ENCODE data around the gene FXR2.
A peak's percentile ranks its signal among the peaks of the same experiment; 100 is the strongest.

Gene FXR2

DNA sequence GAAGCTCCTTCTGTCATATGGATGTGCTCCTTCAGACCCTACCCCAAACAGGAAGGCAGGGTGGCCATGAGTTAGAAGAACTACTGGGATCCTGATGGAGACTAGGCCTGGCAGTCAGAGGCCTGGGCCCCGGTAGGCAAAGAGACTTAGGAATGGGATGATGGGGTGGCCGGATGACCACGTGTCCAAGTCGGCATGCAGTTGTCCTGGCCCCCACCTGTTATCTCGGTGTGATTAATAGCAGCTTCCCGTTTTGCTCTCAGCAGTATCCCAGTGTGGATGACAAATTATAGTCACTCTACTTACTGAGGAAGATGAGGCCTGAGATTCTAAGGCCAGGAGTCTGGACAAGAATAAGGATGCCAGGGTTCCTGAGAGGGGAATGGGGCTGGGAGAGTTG, 64.4 kb downstream of the FXR2 start:
- Histone ChIP-seq H3K4me1 (ENCODE audit: control insufficient read depth, insufficient read depth, low read length) (peaks cover 11% of the 10 kb centered on the region), H3K36me3 (ENCODE audit: control insufficient read depth, insufficient read depth, low read length, severe bottlenecking) (no peaks in the 10 kb centered on the region), H3K4me3 (ENCODE audit: low read length) (no peak overlapping the region), H3K9ac (ENCODE audit: low read length) (no peak overlapping the region), H3K27me3 (replicated peaks; ENCODE audit: control insufficient read depth, insufficient read depth, low read length) (no peaks in the 10 kb centered on the region), H3K9me3 (ENCODE audit: control insufficient read depth, low read length) (no peaks in the 10 kb centered on the region)
- no peak for DNase-seq (ENCODE audit: low read depth)

DNA sequence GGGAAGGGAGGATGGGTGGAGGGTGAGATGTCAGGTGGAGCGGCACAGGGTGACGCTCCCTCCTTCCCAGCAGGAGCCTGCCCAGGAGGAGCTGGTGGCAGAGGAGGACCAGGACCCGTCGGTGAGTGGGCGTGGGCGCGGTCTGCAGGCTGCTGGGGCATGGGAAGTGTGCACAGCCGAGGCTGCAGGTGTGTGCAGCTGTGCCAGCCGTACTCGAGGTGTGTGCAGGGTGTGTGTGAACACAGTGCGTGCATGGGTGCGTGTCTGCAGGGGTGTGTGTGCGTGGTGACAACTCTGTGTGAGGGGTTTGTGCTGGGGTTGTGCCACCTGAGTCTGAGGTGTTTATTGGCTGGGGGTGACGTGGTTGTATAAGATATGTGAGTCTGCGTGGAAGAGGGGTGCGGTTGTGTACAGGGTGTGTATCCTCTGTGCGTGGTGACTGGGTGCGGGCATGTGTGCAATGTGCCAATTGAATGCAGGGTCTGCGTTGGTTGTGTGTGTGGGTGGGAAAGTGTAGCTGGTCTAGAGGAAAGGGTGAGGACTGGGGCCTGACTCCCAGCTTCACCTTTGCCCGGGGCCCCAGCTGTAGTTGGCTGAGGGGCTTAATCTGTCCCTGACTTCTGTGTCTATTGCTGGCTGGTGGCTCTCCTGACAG, 65.2 kb downstream of the FXR2 start:
- H3K36me3 ChIP-seq (ENCODE audit: control insufficient read depth, insufficient read depth, low read length, severe bottlenecking) = no peaks in the 10 kb centered on the region
- no peak for DNase-seq (ENCODE audit: low read depth)
- no peaks in the 10 kb centered on the region for H3K9me3 ChIP-seq (ENCODE audit: control insufficient read depth, low read length)
- H3K4me1 ChIP-seq (ENCODE audit: control insufficient read depth, insufficient read depth, low read length) = peaks cover 15% of the 10 kb centered on the region
- H3K9ac ChIP-seq (ENCODE audit: low read length) = peak overlapping the region; percentile 84
- H3K27me3 ChIP-seq (replicated peaks; ENCODE audit: control insufficient read depth, insufficient read depth, low read length) = no peaks in the 10 kb centered on the region
- H3K4me3 ChIP-seq (ENCODE audit: low read length) = peak overlapping the region; percentile 80

DNA sequence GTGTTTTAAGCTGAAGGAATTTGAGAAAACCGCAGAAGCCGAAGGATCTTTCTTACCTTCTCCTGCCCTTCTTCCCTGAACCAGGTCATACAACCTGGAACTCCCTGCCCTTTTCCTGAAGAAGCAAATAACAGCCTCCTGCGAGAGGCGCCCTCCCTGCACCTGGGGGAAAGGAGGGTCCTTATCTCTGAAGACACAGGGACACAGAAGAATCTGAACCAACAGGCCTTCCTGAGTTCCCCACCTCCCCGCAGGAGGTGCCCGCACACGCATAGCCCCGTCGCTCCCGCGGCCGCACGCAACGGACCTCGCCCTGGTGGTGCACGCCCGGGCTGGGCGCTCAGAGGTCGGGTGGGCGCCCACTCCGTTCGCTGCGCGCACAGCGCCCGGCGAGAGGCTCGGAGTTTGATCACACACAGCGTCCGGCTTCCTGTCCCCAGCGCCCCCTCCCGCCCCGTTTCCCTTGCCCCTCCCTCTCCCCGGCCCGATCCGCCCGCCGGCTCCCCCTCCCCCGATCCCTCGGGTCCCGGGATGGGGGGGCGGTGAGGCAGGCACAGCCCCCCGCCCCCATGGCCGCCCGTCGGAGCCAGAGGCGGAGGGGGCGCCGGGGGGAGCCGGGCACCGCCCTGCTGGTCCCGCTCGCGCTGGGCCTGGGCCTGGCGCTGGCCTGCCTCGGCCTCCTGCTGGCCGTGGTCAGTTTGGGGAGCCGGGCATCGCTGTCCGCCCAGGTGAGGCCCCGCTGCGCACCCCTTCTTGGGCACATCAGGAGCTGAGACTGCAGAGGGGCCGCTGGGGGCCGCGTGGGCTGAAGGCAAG, 65.9 kb downstream of the FXR2 start, which contains the start of gene TNFSF12:
TSS of gene TNFSF12 (plus strand) at position 474 of the 816 bp plus-strand sequence. CDS start at position 570, 96 bp downstream.
- Histone ChIP-seq H3K9ac (ENCODE audit: low read length) (peak within 1 kb of the TSS; percentile 84), H3K27me3 (replicated peaks; ENCODE audit: control insufficient read depth, insufficient read depth, low read length) (peaks cover 1% of the 10 kb centered on the region), H3K4me3 (ENCODE audit: low read length) (peak within 1 kb of the TSS; percentile 80), H3K36me3 (ENCODE audit: control insufficient read depth, insufficient read depth, low read length, severe bottlenecking) (no peaks in the 10 kb centered on the region), H3K4me1 (ENCODE audit: control insufficient read depth, insufficient read depth, low read length) (peaks cover 15% of the 10 kb centered on the region), H3K9me3 (ENCODE audit: control insufficient read depth, low read length) (no peaks in the 10 kb centered on the region)
- peak; percentile 72 for DNase-seq (ENCODE audit: low read depth)

DNA sequence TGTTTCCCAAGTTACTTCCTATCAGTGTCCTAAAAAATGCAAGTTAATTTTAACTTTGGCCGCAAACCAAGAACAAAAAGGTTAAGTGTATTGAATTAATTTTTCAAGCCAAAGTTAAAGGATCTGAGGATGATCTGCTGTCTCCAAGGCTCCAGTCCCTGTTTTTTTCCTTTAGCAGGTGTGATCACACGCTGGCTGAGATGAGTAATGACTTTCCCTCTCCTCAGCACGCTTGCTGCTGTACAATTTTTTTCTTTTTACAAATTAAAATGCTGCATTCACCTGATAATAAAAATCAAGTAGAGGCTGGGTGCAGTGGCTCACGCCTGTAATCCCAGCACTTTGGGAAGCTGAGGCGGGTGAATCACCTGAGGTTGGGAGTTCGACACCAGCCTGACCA, 69.8 kb downstream of the FXR2 start:
- Histone ChIP-seq H3K27me3 (replicated peaks; ENCODE audit: control insufficient read depth, insufficient read depth, low read length) (peaks cover 15% of the 10 kb centered on the region), H3K9me3 (ENCODE audit: control insufficient read depth, low read length) (no peaks in the 10 kb centered on the region), H3K4me3 (ENCODE audit: low read length) (no peak overlapping the region), H3K4me1 (ENCODE audit: control insufficient read depth, insufficient read depth, low read length) (peaks cover 12% of the 10 kb centered on the region), H3K9ac (ENCODE audit: low read length) (no peak overlapping the region), H3K36me3 (ENCODE audit: control insufficient read depth, insufficient read depth, low read length, severe bottlenecking) (no peaks in the 10 kb centered on the region)
- no peak for DNase-seq (ENCODE audit: low read depth)
